HepG2 (cell line): ENCODE measurements around the gene ZNF264. TPM values are rescaled to one million over a fixed set of nuclear protein-coding genes. Genes with fewer than 3 reads are reported as not detected.

ENCODE experiments used
- AKNA ChIP-seq: sonication (generic); formaldehyde crosslinking; IDR thresholded peaks from 2 replicates; pipeline ENCODE4 v1.4.0; 2020; ENCODE audit warnings: missing genetic modification reagents, borderline replicate concordance
- ATM ChIP-seq: fragments of 450-650 bp; IDR thresholded peaks from 2 replicates; pipeline ENCODE4 v1.7.1; 2017; ENCODE audit warnings: mild to moderate bottlenecking, borderline replicate concordance
- CAMTA2 ChIP-seq: sonication (generic); formaldehyde crosslinking; IDR thresholded peaks from 2 replicates; pipeline ENCODE4 v1.4.0; 2020; ENCODE audit warnings: mild to moderate bottlenecking, missing genetic modification reagents, borderline replicate concordance
- HNF1A ChIP-seq, 2 experiments: sonication (generic) in 1 of 2; formaldehyde crosslinking in 1 of 2; IDR thresholded peaks; 2 replicates each; pipeline versions ENCODE4 v1.4.0 to v1.6.1; 2016 to 2020; ENCODE audit warnings: borderline replicate concordance in 1 of 2, low read depth in 1 of 2, mild to moderate bottlenecking in 1 of 2, missing genetic modification reagents in 1 of 2
- HOXA7 ChIP-seq: sonication (generic); formaldehyde crosslinking; IDR thresholded peaks from 2 replicates; pipeline ENCODE4 v1.8.1; 2022; ENCODE audit warnings: mild to moderate bottlenecking, missing genetic modification reagents, moderate library complexity
- IKZF4 ChIP-seq: sonication (generic); formaldehyde crosslinking; IDR thresholded peaks from 2 replicates; pipeline ENCODE4 v1.5.1; 2020; ENCODE audit warnings: borderline replicate concordance, mild to moderate bottlenecking, low read depth, missing genetic modification reagents; ENCODE audit errors: not compliant biosample characterization
- TCF7L2 ChIP-seq: IDR thresholded peaks from 2 replicates; pipeline ENCODE4 v1.6.1; 2011; ENCODE audit warnings: mild to moderate bottlenecking, low read depth, low read length, moderate library complexity
- XRCC5 ChIP-seq: fragments of 200-400 bp; formaldehyde crosslinking; optimal IDR thresholded peaks from 2 replicates; pipeline ENCODE3; 2017; ENCODE audit warnings: mild to moderate bottlenecking, low read length
- ZNF24 ChIP-seq: fragments of 450-650 bp; IDR thresholded peaks from 2 replicates; pipeline ENCODE4 v1.6.1; 2017; ENCODE audit warnings: antibody characterized with exemption, mild to moderate bottlenecking
- ZNF501 ChIP-seq: sonication (generic); formaldehyde crosslinking; IDR thresholded peaks from 2 replicates; pipeline ENCODE4 v1.5.1; 2020; ENCODE audit warnings: mild to moderate bottlenecking, moderate library complexity, missing genetic modification reagents
- ZNF513 ChIP-seq: sonication (generic); formaldehyde crosslinking; conservative IDR thresholded peaks from 2 replicates; pipeline ENCODE4 v1.5.0; 2020; ENCODE audit warnings: missing genetic modification reagents
- ZNF543 ChIP-seq: sonication (generic); formaldehyde crosslinking; IDR thresholded peaks from 2 replicates; pipeline ENCODE4 v1.4.0; 2020; ENCODE audit warnings: mild to moderate bottlenecking, missing genetic modification reagents
- ZNF740 ChIP-seq: sonication (generic); formaldehyde crosslinking; IDR thresholded peaks from 2 replicates; pipeline ENCODE4 v1.4.0; 2020; ENCODE audit warnings: missing genetic modification reagents
- ZNF749 ChIP-seq: sonication (generic); formaldehyde crosslinking; IDR thresholded peaks from 2 replicates; pipeline ENCODE4 v1.8.0; 2022; ENCODE audit warnings: mild to moderate bottlenecking, missing genetic modification reagents, moderate library complexity, borderline replicate concordance
- ZNF766 ChIP-seq: sonication (generic); formaldehyde crosslinking; IDR thresholded peaks from 2 replicates; pipeline ENCODE4 v1.5.0; 2020; ENCODE audit warnings: missing genetic modification reagents, borderline replicate concordance
- polyA plus RNA-seq, 8 experiments: library from polyadenylated mRNA; depleted of rRNA in 3 of 8; stranded (reverse) in 7 of 8; unstranded in 1 of 8; fragments of >200 nt; fragmentation: Illumina TruSeq in 4 of 8; extraction: Trizol in 4 of 8; gene quantifications; 2 replicates each; pipeline versions ENCODE4 v1.2.1 to v1.2.3, GENCODE V29; 2011 to 2016; ENCODE audit warnings: low read depth in 4 of 8, missing spikeins in 1 of 8, mixed read lengths in 1 of 8; ENCODE audit not compliant: insufficient read depth in 1 of 8
- total RNA-seq, 5 experiments: library from RNA; depleted of rRNA; stranded (reverse); fragments of >200 nt; fragmentation: Illumina TruSeq; extraction: Trizol; gene quantifications; 2 replicates each; pipeline ENCODE4 v1.2.3, GENCODE V29; 2016; ENCODE audit warnings: low read depth in 1 of 5

Gene ZNF264
- total and polyA plus RNA-seq, 2 of the 13 experiments (the other 11 are each of a cell fraction or from before 2014, with no cell fraction given) = 3.5 to 17.6 TPM

GRCh38 chr19:57191141-57192076 lies at the start of gene ZNF264 (continued):
- TF ChIP-seq ATM = no peak
- no peak for TF ChIP-seq HNF1A (IDR thresholded peaks at IDR 0.05; ENCODE audit: low read depth)
- TF ChIP-seq HNF1A (CRISPR knock-in tag; IDR thresholded peaks at IDR 0.05; ENCODE audit: borderline replicate concordance) = no peak
- TF ChIP-seq HOXA7 = no peak
- TF ChIP-seq ZNF740 (CRISPR knock-in tag) = no peak
- TF ChIP-seq ZNF501 = peak; percentile 84
- no peak for TF ChIP-seq ZNF513 (CRISPR knock-in tag)
- TF ChIP-seq ZNF749 (CRISPR knock-in tag) = no peak; the same call in 1 of the 2 replicates
- TF ChIP-seq ZNF543 = peak; percentile 71; the same call in 1 of the 2 replicates
- no peak for TF ChIP-seq TCF7L2
- no peak for TF ChIP-seq AKNA
- TF ChIP-seq ZNF766 (CRISPR knock-in tag) = 0 out of 2 replicates have a peak, but pooled peaks have one; percentile 61
- TF ChIP-seq IKZF4 = no peak
- TF ChIP-seq ZNF24 = no peak
- TF ChIP-seq XRCC5 = no peak
- TF ChIP-seq CAMTA2 = no peak; the same call in 1 of the 2 replicates
